Endothelial cell of umbilical vein (primary cell): Measurements from ENCODE around the gene CHN1.

Experiments used
- CTCF ChIP-seq, 2 donors: IDR thresholded peaks; 1 replicate in 1 of 2; 2 replicates in 1 of 2; pipeline ENCODE4 v1.5.1; 2011; ENCODE audit warnings: low read length in 2 of 2, mild to moderate bottlenecking in 2 of 2, moderate library complexity in 2 of 2, control low read depth in 1 of 2, inconsistent platforms in 1 of 2, low read depth in 1 of 2; ENCODE audit not compliant: insufficient read depth in 1 of 2; ENCODE audit errors: extremely low read depth in 1 of 2
- GATA2 ChIP-seq: IDR thresholded peaks from 2 replicates; pipeline ENCODE4 v1.7.0; 2011; ENCODE audit warnings: low read depth, mild to moderate bottlenecking, moderate library complexity, mixed read lengths, low read length; ENCODE audit not compliant: insufficient read length, insufficient read depth
- POLR2A ChIP-seq: IDR thresholded peaks from 2 replicates; pipeline ENCODE4 v1.6.1; 2012; ENCODE audit warnings: low read depth, mild to moderate bottlenecking, control low read depth, low read length

- TF ChIP-seq GATA2 (no peak), CTCF (IDR thresholded peaks at IDR 0.05; ENCODE audit: extremely low read depth in 1 of 2, insufficient read depth in 1 of 2, low read depth in 1 of 2, low read length in 2 of 2) (no peak), POLR2A (no peak)
Observed at GRCh38 chr2:174846218-174846617, 159.0 kb downstream of the CHN1 start.
